Small intestine (tissue), 7 donors: ENCODE data around the gene PDE4D. TPM values are rescaled to one million over a fixed set of nuclear protein-coding genes. Genes with fewer than 3 reads are reported as not detected.
A peak's percentile ranks its signal among the peaks of the same experiment; 100 is the strongest.
"Not testable (repeated sequence)": the region's sequence is repeated elsewhere in the genome, so short reads cannot be mapped to it uniquely, and the experiment has no call there.

Source experiments
- DNase-seq, 2 donors: peaks; one replicate each; pipeline versions ENCODE4 v3.0.0 to v3.0.0-alpha.2; 2013
- FAIRE-seq: peaks from 2 replicates; lab custom pipeline; 2012; peaks lifted over from hg19 to GRCh38; lab: Jason Lieb, UNC
- H3K27ac ChIP-seq, 3 donors: one replicate each; pipeline ENCODE4 v1.5.1; 2013; ENCODE audit warnings: low read length in 2 of 3, mild to moderate bottlenecking in 2 of 3, control low read depth in 1 of 3, inconsistent platforms in 1 of 3, low read depth in 1 of 3, moderate library complexity in 1 of 3
- H3K27me3 ChIP-seq, 3 donors: one replicate each; pipeline ENCODE4 v1.6.1; 2013; ENCODE audit warnings: low read length in 3 of 3, inconsistent platforms in 1 of 3; ENCODE audit not compliant: control insufficient read depth in 3 of 3, insufficient read depth in 3 of 3
- H3K36me3 ChIP-seq, 3 donors: one replicate each; pipeline ENCODE4 v1.6.1; 2013; ENCODE audit warnings: low read length in 3 of 3, inconsistent platforms in 1 of 3, low read depth in 1 of 3, mild to moderate bottlenecking in 1 of 3, moderate library complexity in 1 of 3; ENCODE audit not compliant: control insufficient read depth in 3 of 3, insufficient read depth in 2 of 3
- H3K4me1 ChIP-seq, 3 donors: one replicate each; pipeline ENCODE4 v1.6.1; 2013; ENCODE audit warnings: low read length in 2 of 3, inconsistent platforms in 1 of 3, low read depth in 1 of 3, mild to moderate bottlenecking in 1 of 3, moderate library complexity in 1 of 3; ENCODE audit not compliant: control insufficient read depth in 3 of 3, insufficient read depth in 2 of 3
- H3K4me3 ChIP-seq, 3 donors: one replicate each; pipeline ENCODE4 v1.5.1; 2013; ENCODE audit warnings: low read length in 3 of 3, control low read depth in 1 of 3, inconsistent platforms in 1 of 3, low read depth in 1 of 3, mild to moderate bottlenecking in 1 of 3, moderate library complexity in 1 of 3
- H3K9me3 ChIP-seq, 2 donors: one replicate each; pipeline ENCODE4 v1.6.1; 2013; ENCODE audit warnings: low read depth in 1 of 2, low read length in 1 of 2; ENCODE audit not compliant: control insufficient read depth in 2 of 2, insufficient read depth in 1 of 2
- WGBS, 3 donors: extraction: QIAGEN DNeasy Blood & Tissue Kit; methylation state at CpG; one replicate each; pipeline ENCODE4 v1.1.7; 2013; 5-methylcytosine and 5-hydroxymethylcytosine counted together
- polyA plus RNA-seq, 4 donors: library from polyadenylated mRNA; stranded (reverse) in 3 of 4; unstranded in 1 of 4; fragments of 200-250 nt in 3 of 4; fragments of 120-200 nt in 1 of 4; gene quantifications; one replicate each; pipeline versions ENCODE4 v1.2.1 to v1.2.3, GENCODE V29; 2013
- donor health status: healthy with polysubstance abuse.
- donor health status: control.
- donor health status: control.
- donor health status: Bipolar disorder and iron deficiency.
- donor health status: healthy.

The PDE4D gene
- polyA plus RNA-seq, 4 donors, result 2.9 to 16.2 (median 5.3) TPM

- DNase-seq, result peak; percentile 71 to 88
- WGBS, 3 donors, result 4 to 47% (median 11%) methylated on average over 1 of the region's 1 CpG
- Histone ChIP-seq H3K27ac (no peak overlapping the region), H3K27me3 (no peaks in the 10 kb centered on the region), H3K36me3 (no peaks in the 10 kb centered on the region), H3K4me1 (peaks cover 0 to 17% (median 7%) of the 10 kb centered on the region in 3 donors), H3K9me3 (peaks cover 0 to 7% of the 10 kb centered on the region in 2 donors), H3K4me3 (no peak overlapping the region)
- no peak for FAIRE-seq
Measured at GRCh38 chr5:59418808-59419207, 474.7 kb downstream of the PDE4D start.

DNA sequence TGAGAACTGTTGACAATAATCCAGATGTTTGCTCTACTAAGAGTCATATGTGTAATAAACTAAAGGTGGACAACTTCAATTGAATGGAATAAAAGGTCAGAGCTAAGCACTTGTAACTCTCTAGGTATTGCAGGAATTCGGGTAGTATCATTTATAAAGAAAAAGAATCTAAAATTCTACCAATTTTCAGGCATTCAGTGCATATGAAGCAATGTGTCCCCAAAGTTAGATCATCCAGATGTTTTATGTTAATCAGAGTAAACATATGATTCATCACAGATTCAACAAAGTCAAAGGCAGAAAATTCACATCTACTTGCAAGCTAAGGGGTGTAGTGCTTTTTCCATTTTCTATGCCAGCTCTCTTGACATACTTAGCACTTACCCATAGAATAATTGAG is 477.1 kb downstream of the PDE4D start:
- Histone ChIP-seq H3K27ac (no peak overlapping the region), H3K4me1 (peaks cover 2 to 17% (median 3%) of the 10 kb centered on the region in 3 donors), H3K27me3 (no peaks in the 10 kb centered on the region), H3K4me3 (no peak overlapping the region), H3K9me3 (peaks cover 0 to 7% of the 10 kb centered on the region in 2 donors), H3K36me3 (no peaks in the 10 kb centered on the region)
- FAIRE-seq, result no peak
- WGBS, 3 donors, result 75 to 87% (median 76%) methylated on average over 1 of the region's 1 CpG
- no peak for DNase-seq

GRCh38 chr5:59416026-59416425 is 477.5 kb downstream of the PDE4D start:
- Histone ChIP-seq H3K9me3 (peaks cover 0 to 7% of the 10 kb centered on the region in 2 donors), H3K4me1 (peaks cover 2 to 17% (median 3%) of the 10 kb centered on the region in 3 donors), H3K4me3 (no peak overlapping the region), H3K27ac (no peak overlapping the region), H3K36me3 (no peaks in the 10 kb centered on the region), H3K27me3 (no peaks in the 10 kb centered on the region)
- FAIRE-seq (no peak), DNase-seq (no peak)
- WGBS, 3 donors, result 68 to 90% (median 85%) methylated on average over 4 of the region's 4 CpGs

- FAIRE-seq (no peak), DNase-seq (peak; percentile 32 to 37)
- 14 to 42% (median 33%) methylated on average over 2 of the region's 2 CpGs for WGBS, 3 donors
- no peaks in the 10 kb centered on the region for H3K36me3 ChIP-seq
- H3K9me3 ChIP-seq, result peaks cover 0 to 18% of the 10 kb centered on the region in 2 donors
- H3K27ac ChIP-seq, result no peak overlapping the region
- no peaks in the 10 kb centered on the region for H3K27me3 ChIP-seq
- H3K4me1 ChIP-seq, result peaks cover 2 to 9% (median 3%) of the 10 kb centered on the region in 3 donors
- peak overlapping the region in 1 of 3 donors; percentile 11 for H3K4me3 ChIP-seq
Measured at GRCh38 chr5:59412428-59412827, 481.1 kb downstream of the PDE4D start.

- not testable (repeated sequence) for FAIRE-seq
Measured at GRCh38 chr5:59408997-59409396, 484.5 kb downstream of the PDE4D start.

GRCh38 chr5:59407967-59408366 is 485.6 kb downstream of the PDE4D start:
- Histone ChIP-seq H3K27me3 (no peaks in the 10 kb centered on the region), H3K4me1 (peaks cover 0 to 4% (median 2%) of the 10 kb centered on the region in 3 donors), H3K27ac (no peak overlapping the region), H3K36me3 (no peaks in the 10 kb centered on the region), H3K9me3 (peaks cover 1 to 29% of the 10 kb centered on the region in 2 donors), H3K4me3 (no peak overlapping the region)
- DNase-seq (no peak), FAIRE-seq (no peak)
- 90 to 100% (median 97%) methylated on average over 1 of the region's 1 CpG for WGBS, 3 donors

More at GRCh38 chr5:59408997-59409396, 484.5 kb downstream of the PDE4D start:
- not testable (repeated sequence) for H3K27me3 ChIP-seq, DNase-seq, H3K36me3 ChIP-seq, H3K27ac ChIP-seq, H3K4me3 ChIP-seq, H3K4me1 ChIP-seq
- 94 to 98% (median 95%) methylated on average over 3 of the region's 3 CpGs for WGBS, 3 donors
- peaks cover 1 to 29% of the 10 kb centered on the region in 2 donors for H3K9me3 ChIP-seq

- Histone ChIP-seq H3K27me3 (no peaks in the 10 kb centered on the region), H3K9me3 (peaks cover 1 to 7% of the 10 kb centered on the region in 2 donors), H3K36me3 (no peaks in the 10 kb centered on the region), H3K4me3 (no peak overlapping the region), H3K27ac (no peak overlapping the region), H3K4me1 (no peaks in the 10 kb centered on the region)
- 3 to 24% (median 13%) methylated on average over 2 of the region's 2 CpGs for WGBS, 3 donors
- FAIRE-seq (no peak), DNase-seq (peak in 1 of 2 donors; percentile 21)
Measured at GRCh38 chr5:59401637-59402036, 491.9 kb downstream of the PDE4D start.

GRCh38 chr5:59394956-59395355 is 498.6 kb downstream of the PDE4D start:
- not testable (repeated sequence) for H3K4me3 ChIP-seq, H3K4me1 ChIP-seq, FAIRE-seq, H3K9me3 ChIP-seq, H3K27me3 ChIP-seq, DNase-seq, H3K27ac ChIP-seq, H3K36me3 ChIP-seq
- 81 to 86% (median 83%) methylated on average over 1 to 12 of the region's 15 CpGs for WGBS, 3 donors
